GM12872 (cell line): Measurements from ENCODE around the gene FTSJ1.
A peak's percentile ranks its signal among the peaks of the same experiment; 100 is the strongest.

Source experiments
- CTCF ChIP-seq: IDR thresholded peaks from 3 replicates; pipeline ENCODE4 v1.5.1; 2011; ENCODE audit warnings: low read depth, mild to moderate bottlenecking, low read length, moderate library complexity; ENCODE audit not compliant: insufficient read depth

The FTSJ1 gene

GRCh38 chrX:48460606-48461005 lies 15.4 kb upstream of the FTSJ1 start:
- no peak for TF ChIP-seq CTCF

DNA sequence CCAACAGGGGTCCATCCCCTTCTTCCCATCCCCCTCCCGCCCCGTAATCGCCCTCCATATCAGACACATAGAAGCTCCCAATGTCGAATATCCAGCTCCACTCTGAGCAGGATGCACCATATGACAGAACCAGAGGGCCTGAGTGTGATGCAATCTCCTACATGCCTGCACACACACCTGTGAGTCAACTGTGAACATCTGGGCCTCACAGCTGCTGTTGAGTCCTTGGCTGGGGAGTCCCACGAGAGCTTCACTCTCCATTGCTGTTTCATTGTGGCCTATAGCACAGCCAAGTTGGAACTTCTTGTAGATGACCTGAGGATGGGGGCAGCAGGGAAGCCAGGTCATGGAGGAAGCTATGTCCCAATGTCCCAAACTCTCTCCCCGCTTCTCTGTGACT lies 14.2 kb upstream of the FTSJ1 start:
- no peak for TF ChIP-seq CTCF

DNA sequence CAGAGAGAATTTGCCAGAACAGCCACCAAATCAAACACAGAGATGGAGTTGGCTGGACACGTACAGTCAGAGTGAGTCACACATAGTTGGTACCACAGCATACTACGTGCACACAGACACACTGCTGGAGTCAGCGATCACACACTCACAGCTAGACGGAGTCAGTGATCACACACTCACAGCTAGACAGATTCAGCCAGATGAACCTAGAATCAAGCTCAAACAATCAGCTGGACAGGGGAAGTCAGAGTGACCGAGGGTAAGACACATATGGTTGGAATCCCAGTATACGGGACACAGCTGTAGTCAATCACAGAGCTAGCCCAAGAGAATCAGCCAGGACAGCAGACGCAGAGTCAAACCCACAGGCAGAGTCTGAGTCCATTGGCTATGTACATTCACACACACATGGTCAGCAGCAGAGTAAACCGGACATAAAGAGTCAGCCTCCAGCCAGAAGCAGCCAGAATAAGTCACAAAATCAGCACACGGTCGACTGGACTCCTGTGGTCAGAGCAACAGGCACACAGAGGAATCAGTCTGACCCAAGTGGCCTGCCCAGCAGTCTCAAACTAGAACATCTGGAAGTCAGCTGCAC lies 10.6 kb upstream of the FTSJ1 start:
- TF ChIP-seq CTCF = no peak

DNA sequence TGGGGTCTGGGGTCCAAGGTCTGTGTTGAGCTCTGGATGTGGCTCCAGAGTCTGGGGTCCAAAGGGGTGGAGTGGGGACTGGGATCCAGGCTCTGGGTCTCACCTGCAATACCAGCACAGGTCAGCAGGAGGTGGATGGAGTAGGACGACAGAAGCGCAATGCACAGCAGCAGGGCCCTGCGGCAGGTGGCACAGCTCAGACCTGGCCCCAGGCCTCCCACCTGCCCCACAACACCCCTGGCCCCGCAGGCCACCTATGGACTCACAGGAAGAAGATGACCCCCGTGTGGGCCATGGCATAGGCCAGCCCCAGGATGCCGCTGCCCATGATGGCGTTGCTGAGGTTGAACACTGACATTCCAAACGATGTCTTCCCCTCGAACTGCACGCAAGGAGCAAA lies 9.3 kb upstream of the FTSJ1 start:
- TF ChIP-seq CTCF = peak; percentile 59

DNA sequence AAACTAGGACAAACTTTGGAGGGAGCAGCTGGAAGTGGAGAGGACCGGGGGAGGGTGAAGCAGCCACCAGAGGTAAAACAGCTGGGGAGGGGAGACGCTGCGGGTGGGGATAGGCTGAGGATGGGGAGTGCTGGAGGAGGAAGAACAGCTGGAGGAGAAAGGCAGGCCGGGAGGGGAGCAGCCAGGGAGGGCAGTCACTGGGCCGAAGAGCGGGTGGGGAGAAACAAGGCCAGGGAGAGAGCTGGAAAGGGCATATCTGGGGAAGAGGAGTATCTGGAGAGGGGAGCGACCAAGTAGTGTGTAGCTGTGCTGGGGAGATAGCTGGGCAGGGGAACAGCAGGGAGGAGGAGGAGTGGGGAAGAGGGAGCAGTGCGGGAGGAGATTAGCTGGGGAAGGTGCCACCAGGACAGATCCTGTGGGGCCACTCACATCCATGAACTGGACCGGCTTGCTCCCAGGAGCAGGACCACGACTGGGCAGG lies 8.7 kb upstream of the FTSJ1 start:
- TF ChIP-seq CTCF = no peak

DNA sequence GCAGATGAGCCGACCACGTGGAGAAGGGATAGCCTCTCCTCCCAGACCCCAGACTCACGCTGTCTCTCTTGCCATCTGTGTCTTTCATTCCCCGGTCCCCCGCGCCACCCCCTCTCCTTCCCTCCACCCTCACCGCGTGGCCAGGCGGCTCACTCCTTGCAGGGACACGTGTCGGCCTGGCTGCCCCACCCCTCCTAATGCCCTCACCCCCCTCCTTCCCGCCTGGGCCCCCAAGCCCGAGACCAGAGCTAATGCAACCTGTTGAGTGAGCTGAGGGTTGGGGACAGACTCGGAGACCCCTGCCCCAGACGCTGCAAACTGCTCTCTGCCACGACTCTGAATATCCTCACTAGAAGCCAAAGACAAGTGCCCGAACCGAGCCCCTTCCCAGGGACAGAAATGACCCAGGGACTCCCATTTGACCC lies 7.7 kb upstream of the FTSJ1 start:
- TF ChIP-seq CTCF = no peak

GRCh38 chrX:48468693-48469691 lies 7.0 kb upstream of the FTSJ1 start:
- peak; percentile 47 for TF ChIP-seq CTCF
